GM13977 (cell line): Measurements from ENCODE around the gene SAE1.

ENCODE experiments used
- DNase-seq: peaks from one replicate; pipeline ENCODE4 v3.0.0; 2012; ENCODE audit warnings: low spot score
- CTCF ChIP-seq: IDR thresholded peaks from 2 replicates; pipeline ENCODE4 v1.5.1; 2012; ENCODE audit warnings: mild to moderate bottlenecking, control low read depth; ENCODE audit not compliant: insufficient read depth; ENCODE audit errors: extremely low read depth, missing control alignments
- in situ Hi-C: fragments of 300-500 bp; cut with MboI; formaldehyde crosslinking; loops from one replicate; pipeline ENCODE4 v1.12.0; 2022; ENCODE audit warnings: low sequenced_read_pairs, low pct_unique_long_range_greater_than_20kb, mixed read lengths, inconsistent platforms; ENCODE audit not compliant: unreplicated experiment

SAE1 gene

GRCh38 chr19:47187797-47188196 lies 57.2 kb downstream of the SAE1 start:
- TF ChIP-seq CTCF: no peak
- DNase-seq: no peak
- in situ Hi-C loops: no loop called here

GRCh38 chr19:47188507-47189033 lies 57.9 kb downstream of the SAE1 start:
- in situ Hi-C loops: no loop called here
- no peak for DNase-seq

DNA sequence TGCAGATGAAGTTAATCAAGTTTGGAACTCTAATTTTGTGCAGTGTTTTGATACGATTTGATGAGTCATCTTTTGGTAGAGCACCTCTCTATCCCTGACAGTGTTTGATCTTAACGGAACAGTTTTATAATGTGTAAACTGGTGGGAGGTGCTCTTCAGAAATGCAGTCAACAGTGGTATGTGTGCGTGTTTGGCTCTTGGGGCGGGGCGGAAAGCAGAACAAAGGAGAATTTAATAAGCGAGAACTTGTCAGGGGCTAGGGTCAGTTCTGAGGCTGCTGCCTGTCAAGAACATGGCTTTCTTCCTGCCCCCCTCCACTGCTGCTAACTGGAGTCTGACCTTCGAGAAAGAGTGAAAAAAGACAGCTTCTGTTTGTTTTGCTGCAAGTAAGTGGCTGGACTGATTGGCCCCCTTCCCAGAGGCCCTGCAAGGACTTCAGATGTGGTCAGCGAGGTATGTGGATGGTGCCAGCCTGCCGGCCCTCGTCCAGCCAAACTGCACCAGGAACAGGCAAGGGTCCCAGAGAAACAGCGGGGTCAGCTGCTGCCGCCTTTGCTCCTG lies 59.6 kb downstream of the SAE1 start:
- in situ Hi-C loops: no loop called here
- TF ChIP-seq CTCF: no peak
- DNase-seq: no peak

More at GRCh38 chr19:47188507-47189033, 57.9 kb downstream of the SAE1 start:
- TF ChIP-seq CTCF: no peak

- in situ Hi-C loops: no loop called here
- no peak for TF ChIP-seq CTCF
- DNase-seq: no peak
Measured at GRCh38 chr19:47195434-47195833, 64.8 kb downstream of the SAE1 start.

- TF ChIP-seq CTCF: no peak
- no peak for DNase-seq
- in situ Hi-C loops: no loop called here
Measured at GRCh38 chr19:47197141-47197540, 66.5 kb downstream of the SAE1 start.

- no peak for DNase-seq
- TF ChIP-seq CTCF: no peak
- in situ Hi-C loops: no loop called here
Measured at GRCh38 chr19:47200530-47200929, 69.9 kb downstream of the SAE1 start.

- DNase-seq: no peak
- in situ Hi-C loops: no loop called here
- no peak for TF ChIP-seq CTCF
Measured at GRCh38 chr19:47203254-47203653, 72.6 kb downstream of the SAE1 start.
